Kidney epithelial cell (primary cell): ENCODE measurements around the gene GASK1A. TPM values are rescaled to one million over a fixed set of nuclear protein-coding genes. Genes with fewer than 3 reads are reported as not detected.

Experiments used
- DNase-seq: peaks from one replicate; pipeline ENCODE4 v3.0.0-alpha.2; 2010; ENCODE audit warnings: low read depth
- H3K27me3 ChIP-seq: 2 replicates; pipeline ENCODE4 v1.6.0; 2011; ENCODE audit warnings: low read length; ENCODE audit not compliant: control insufficient read depth, insufficient read depth
- H3K36me3 ChIP-seq: 2 replicates; pipeline ENCODE4 v1.5.1; 2011; ENCODE audit warnings: low read length; ENCODE audit not compliant: control insufficient read depth, insufficient read depth
- H3K4me3 ChIP-seq: 2 replicates; pipeline ENCODE4 v1.5.1; 2011; ENCODE audit warnings: low read depth, mild to moderate bottlenecking, control low read depth, low read length
- CTCF ChIP-seq: IDR thresholded peaks from 2 replicates; pipeline ENCODE4 v1.5.1; 2011; ENCODE audit warnings: mild to moderate bottlenecking, moderate library complexity, low read length, control low read depth, inconsistent platforms; ENCODE audit not compliant: insufficient read depth, poor library complexity, severe bottlenecking
- total RNA-seq: library from RNA; depleted of rRNA; stranded (reverse); fragments of >200 nt; gene quantifications from 2 replicates; pipeline ENCODE4 v1.2.3, GENCODE V29; 2015

Gene GASK1A
- total RNA-seq, 1 donor from 2014 or later, result 1.0 TPM

- TF ChIP-seq CTCF, result no peak
- H3K36me3 ChIP-seq, result no peaks in the 10 kb centered on the region
These were observed 5.6 kb downstream of the GASK1A start for GRCh38 chr3:42984701-42985100.

GRCh38 chr3:42988097-42988496 is 9.0 kb downstream of the GASK1A start:
- Histone ChIP-seq H3K4me3 (no peak overlapping the region), H3K27me3 (no peaks in the 10 kb centered on the region), H3K36me3 (no peaks in the 10 kb centered on the region)
- no peak for DNase-seq
- no peak for TF ChIP-seq CTCF

More at GRCh38 chr3:42984701-42985100, 5.6 kb downstream of the GASK1A start:
- Histone ChIP-seq H3K4me3 (no peak overlapping the region), H3K27me3 (peaks cover 16% of the 10 kb centered on the region)
- DNase-seq, result no peak

- no peak for TF ChIP-seq CTCF
- Histone ChIP-seq H3K27me3 (no peaks in the 10 kb centered on the region), H3K36me3 (no peaks in the 10 kb centered on the region), H3K4me3 (no peak overlapping the region)
- no peak for DNase-seq
These were observed 9.5 kb downstream of the GASK1A start for GRCh38 chr3:42988566-42988965.

DNA sequence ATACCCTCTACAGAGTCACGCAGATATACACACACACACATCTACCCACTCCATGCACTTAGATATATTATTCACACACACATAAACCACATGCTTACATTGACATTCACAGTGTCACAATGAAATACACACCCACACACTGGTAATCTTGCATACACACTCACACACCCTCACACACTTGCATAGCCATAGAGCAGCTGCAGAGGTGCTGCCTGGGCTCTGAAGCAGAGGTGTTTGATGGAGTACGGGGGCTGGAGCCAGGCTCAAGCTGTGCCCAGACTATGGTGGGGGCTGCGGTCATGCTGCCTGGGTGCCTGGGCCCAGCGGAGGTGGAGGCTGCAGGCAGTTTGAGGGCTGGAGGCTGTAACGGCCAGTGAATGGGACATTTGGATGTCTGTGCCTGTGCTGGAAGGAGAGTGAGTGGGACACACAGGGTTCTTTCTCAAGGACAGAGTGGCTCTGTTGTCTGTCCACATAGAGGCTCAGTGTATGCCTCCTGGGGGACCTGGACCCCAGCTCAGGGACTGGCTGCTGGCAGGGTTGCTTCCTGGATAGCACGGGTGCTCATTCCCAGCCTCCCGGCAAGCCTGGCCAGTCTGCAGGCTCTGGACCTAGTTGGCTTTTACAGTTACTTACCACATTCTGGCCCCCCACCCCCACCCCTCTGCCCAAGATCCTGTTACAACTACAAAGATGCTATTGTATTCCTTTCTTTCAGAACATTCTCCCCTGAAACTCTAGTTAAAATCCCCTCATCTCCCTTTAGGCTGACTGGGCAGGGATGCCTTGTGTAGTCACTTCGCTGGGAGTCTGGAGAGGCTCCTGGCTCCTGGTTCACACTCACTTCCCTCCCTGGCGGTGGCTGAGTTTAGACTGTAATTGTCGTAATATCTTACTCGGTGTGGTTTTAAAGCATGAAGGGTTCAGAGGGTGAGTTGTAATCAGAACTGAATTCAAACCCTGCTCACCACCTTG is 12.5 kb downstream of the GASK1A start:
- DNase-seq, result no peak
- H3K4me3 ChIP-seq, result no peak overlapping the region

DNA sequence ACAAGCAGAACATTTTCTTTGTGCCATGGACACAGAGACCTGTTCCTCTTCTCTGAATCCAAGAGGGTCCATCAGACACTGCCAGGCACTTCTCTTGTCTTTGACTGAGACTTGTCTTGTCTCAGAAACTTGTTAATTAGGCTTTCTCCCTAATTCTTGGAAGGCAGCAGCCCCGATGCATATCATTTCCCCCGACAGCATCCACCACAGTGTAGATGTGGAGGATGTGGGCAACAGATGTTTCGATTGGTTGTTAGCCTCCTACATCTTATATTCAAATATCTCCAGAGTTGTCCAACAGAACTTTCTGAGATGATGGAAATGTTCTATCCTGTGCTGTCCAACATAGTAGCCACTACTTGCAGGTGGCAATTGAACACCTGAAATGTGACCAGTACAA is 15.5 kb downstream of the GASK1A start:
- no peak for DNase-seq
- Histone ChIP-seq H3K4me3 (no peak overlapping the region), H3K36me3 (no peaks in the 10 kb centered on the region), H3K27me3 (no peaks in the 10 kb centered on the region)
- no peak for TF ChIP-seq CTCF

More for the DNA sequence above, 12.5 kb downstream of the GASK1A start:
- H3K27me3 ChIP-seq, result no peaks in the 10 kb centered on the region
- no peak for TF ChIP-seq CTCF
- H3K36me3 ChIP-seq, result no peaks in the 10 kb centered on the region
